Large intestine (tissue), 3 donors: Measurements from ENCODE around the gene LMO1. TPM values are rescaled to one million over a fixed set of nuclear protein-coding genes. Genes with fewer than 3 reads are reported as not detected.
A peak's percentile ranks its signal among the peaks of the same experiment; 100 is the strongest.

Experiments
- DNase-seq, 2 donors: peaks; one replicate each; pipeline versions ENCODE4 v3.0.0 to v3.0.0-alpha.2; 2013
- H3K27ac ChIP-seq: one replicate; pipeline ENCODE4 v1.5.1; 2013; ENCODE audit warnings: low read length
- H3K27me3 ChIP-seq: 2 replicates; pipeline ENCODE4 v1.6.1; 2013; ENCODE audit warnings: low read length; ENCODE audit not compliant: control insufficient read depth, insufficient read depth
- H3K36me3 ChIP-seq: 2 replicates; pipeline ENCODE4 v1.6.1; 2013; ENCODE audit warnings: low read length; ENCODE audit not compliant: control insufficient read depth, insufficient read depth
- H3K4me1 ChIP-seq: one replicate; pipeline ENCODE4 v1.6.1; 2013; ENCODE audit warnings: low read length; ENCODE audit not compliant: control insufficient read depth, insufficient read depth
- H3K4me3 ChIP-seq: one replicate; pipeline ENCODE4 v1.5.1; 2013; ENCODE audit warnings: low read length
- H3K9me3 ChIP-seq: one replicate; pipeline ENCODE4 v1.6.1; 2013; ENCODE audit warnings: mild to moderate bottlenecking, low read depth, low read length, moderate library complexity; ENCODE audit not compliant: control insufficient read depth
- WGBS: methylation state at CpG from one replicate; pipeline ENCODE4 v1.1.5; 2013; ENCODE audit warnings: low lambda C conversion rate; ENCODE audit not compliant: insufficient coverage; 5-methylcytosine and 5-hydroxymethylcytosine counted together
- polyA plus RNA-seq: library from polyadenylated mRNA; unstranded; fragments of 120-200 nt; gene quantifications from one replicate; pipeline ENCODE4 v1.2.1, GENCODE V29; 2013

The LMO1 gene
- polyA plus RNA-seq, 1 donor, result 0.12 TPM

DNA sequence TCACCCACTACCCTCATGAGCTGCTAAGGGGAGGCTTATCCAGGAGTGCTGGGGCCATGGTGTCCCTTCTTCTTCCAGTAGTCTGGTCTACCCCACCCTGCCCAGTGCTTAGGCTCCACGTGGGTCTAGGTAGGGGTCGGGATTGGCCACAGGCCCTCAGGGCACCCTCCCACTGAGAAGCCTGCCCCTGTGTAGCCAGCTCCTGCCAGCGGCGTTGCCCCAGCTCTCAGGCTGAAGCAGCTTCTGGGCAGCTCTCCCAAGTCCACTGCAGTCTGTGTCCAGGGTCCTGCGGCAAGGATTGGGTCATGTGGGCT, 70.8 kb downstream of the LMO1 start:
- H3K36me3 ChIP-seq, result no peaks in the 10 kb centered on the region
- no CpG with 5 or more reads among the region's 5 CpGs for WGBS
- no peaks in the 10 kb centered on the region for H3K9me3 ChIP-seq
- DNase-seq, result no peak
- no peak overlapping the region for H3K27ac ChIP-seq
- H3K27me3 ChIP-seq, result peaks cover 10% of the 10 kb centered on the region
- no peaks in the 10 kb centered on the region for H3K4me1 ChIP-seq
- no peak overlapping the region for H3K4me3 ChIP-seq

GRCh38 chr11:8192016-8192895, 71.4 kb downstream of the LMO1 start:
- Histone ChIP-seq H3K4me3 (no peak overlapping the region), H3K4me1 (no peaks in the 10 kb centered on the region), H3K9me3 (no peaks in the 10 kb centered on the region), H3K36me3 (no peaks in the 10 kb centered on the region), H3K27ac (no peak overlapping the region), H3K27me3 (peaks cover 7% of the 10 kb centered on the region)
- peak; percentile 37 to 57 for DNase-seq
- 0% methylated on average over 1 of the region's 19 CpGs for WGBS

- no CpG with 5 or more reads among the region's 2 CpGs for WGBS
These were observed 73.2 kb downstream of the LMO1 start for GRCh38 chr11:8190431-8190830.

DNA sequence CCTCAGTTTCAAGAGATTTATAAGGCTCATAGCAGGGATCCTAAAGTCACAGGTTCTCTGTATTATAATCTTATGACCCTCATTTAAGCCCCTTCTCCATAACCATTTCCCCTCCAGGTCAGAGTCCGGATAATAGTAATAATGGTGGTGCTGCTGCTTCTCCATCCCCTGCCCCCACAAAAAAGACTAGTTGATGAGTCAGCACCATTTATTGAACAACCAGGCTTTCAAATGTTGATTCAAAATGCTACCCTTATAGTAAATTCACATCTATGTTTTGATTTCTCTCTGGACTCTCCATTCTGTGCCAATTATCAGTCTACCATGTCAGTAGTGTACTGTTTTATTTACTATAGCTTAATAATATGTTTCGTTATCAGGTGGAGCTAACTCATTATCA, 77.2 kb downstream of the LMO1 start:
- H3K4me1 ChIP-seq, result no peaks in the 10 kb centered on the region
- H3K9me3 ChIP-seq, result no peaks in the 10 kb centered on the region
- H3K27me3 ChIP-seq, result no peaks in the 10 kb centered on the region
- WGBS, result no CpG with 5 or more reads among the region's 2 CpGs
- H3K36me3 ChIP-seq, result no peaks in the 10 kb centered on the region
- DNase-seq, result no peak
- no peak overlapping the region for H3K27ac ChIP-seq
- no peak overlapping the region for H3K4me3 ChIP-seq

More at GRCh38 chr11:8190431-8190830, 73.2 kb downstream of the LMO1 start:
- Histone ChIP-seq H3K27ac (no peak overlapping the region), H3K36me3 (no peaks in the 10 kb centered on the region), H3K9me3 (no peaks in the 10 kb centered on the region), H3K4me3 (no peak overlapping the region), H3K4me1 (no peaks in the 10 kb centered on the region), H3K27me3 (peaks cover 4% of the 10 kb centered on the region)
- no peak for DNase-seq

DNA sequence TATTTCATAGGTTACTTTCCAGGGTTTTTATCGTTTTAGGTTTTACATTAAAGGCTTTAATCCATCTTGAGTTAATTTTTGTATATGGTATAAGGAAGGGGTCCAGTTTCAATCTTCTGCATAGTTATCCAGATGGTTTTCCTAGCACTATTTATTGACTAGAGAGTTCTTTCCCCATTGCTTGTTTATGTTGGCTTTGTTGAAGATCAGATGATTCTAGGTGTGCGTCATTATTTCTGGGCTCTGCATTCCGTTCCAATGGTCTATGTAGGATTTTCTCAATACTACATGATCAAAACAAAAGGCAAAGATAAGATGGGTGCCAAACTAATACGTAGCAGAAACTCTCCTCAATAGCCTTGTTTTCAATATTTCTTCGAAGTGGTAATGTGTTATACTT, 80.6 kb downstream of the LMO1 start:
- 88% methylated on average over 3 of the region's 5 CpGs for WGBS
- Histone ChIP-seq H3K4me3 (no peak overlapping the region), H3K27ac (no peak overlapping the region), H3K27me3 (peaks cover 7% of the 10 kb centered on the region), H3K36me3 (no peaks in the 10 kb centered on the region), H3K9me3 (no peaks in the 10 kb centered on the region), H3K4me1 (no peaks in the 10 kb centered on the region)
- DNase-seq, result no peak

DNA sequence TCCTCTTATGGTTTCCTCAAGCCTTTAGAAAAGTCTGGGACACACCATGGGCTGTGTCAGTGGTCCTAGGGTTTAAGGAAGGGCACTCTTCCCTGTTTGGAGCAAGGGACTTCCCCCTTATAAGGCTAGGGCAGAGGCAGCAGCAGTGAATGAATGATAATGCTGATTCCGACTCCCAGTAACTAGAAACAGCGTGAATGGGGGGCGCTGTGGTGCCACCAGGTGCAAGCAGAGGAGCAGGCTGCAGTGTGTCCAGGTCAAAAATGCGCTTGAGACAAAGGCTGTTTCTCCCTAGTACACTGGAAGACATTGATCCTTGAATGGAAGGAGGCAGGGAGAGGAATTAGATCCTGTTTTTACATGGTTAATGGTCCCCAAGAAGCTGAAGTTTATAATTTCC, 83.2 kb downstream of the LMO1 start:
- H3K27ac ChIP-seq, result no peak overlapping the region
- H3K4me1 ChIP-seq, result no peaks in the 10 kb centered on the region
- peaks cover 18% of the 10 kb centered on the region for H3K27me3 ChIP-seq
- no peak for DNase-seq
- H3K4me3 ChIP-seq, result no peak overlapping the region
- no peaks in the 10 kb centered on the region for H3K36me3 ChIP-seq
- no peaks in the 10 kb centered on the region for H3K9me3 ChIP-seq
- WGBS, result 58% methylated on average over 2 of the region's 4 CpGs

DNA sequence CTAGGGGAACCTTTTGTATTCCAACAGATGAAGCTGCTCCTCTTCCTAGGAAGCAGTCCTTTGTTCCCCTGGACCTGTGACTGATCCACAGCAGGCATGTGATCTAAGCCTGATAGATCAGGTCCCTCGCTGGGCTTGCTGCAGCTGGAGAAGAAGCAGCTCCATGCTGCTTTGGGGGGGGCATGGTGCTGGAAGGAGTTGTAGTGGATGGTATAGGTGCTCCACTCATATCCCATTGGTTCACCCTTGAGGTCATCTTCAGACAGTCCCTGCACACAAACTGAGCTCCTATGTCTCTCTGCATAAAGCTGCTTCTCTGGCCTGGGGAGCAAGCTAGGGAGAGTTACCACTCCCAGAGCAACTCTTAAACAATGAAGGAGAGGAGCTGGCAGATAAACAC, 85.4 kb downstream of the LMO1 start:
- no peak overlapping the region for H3K27ac ChIP-seq
- WGBS, result no CpG with 5 or more reads among the region's 1 CpG
- no peak overlapping the region for H3K4me3 ChIP-seq
- no peak for DNase-seq
- no peaks in the 10 kb centered on the region for H3K36me3 ChIP-seq
- no peaks in the 10 kb centered on the region for H3K4me1 ChIP-seq
- H3K9me3 ChIP-seq, result no peaks in the 10 kb centered on the region
- peaks cover 21% of the 10 kb centered on the region for H3K27me3 ChIP-seq

- no peak for DNase-seq
- H3K4me3 ChIP-seq, result no peak overlapping the region
- H3K27ac ChIP-seq, result no peak overlapping the region
- H3K4me1 ChIP-seq, result no peaks in the 10 kb centered on the region
- H3K36me3 ChIP-seq, result no peaks in the 10 kb centered on the region
- no peaks in the 10 kb centered on the region for H3K9me3 ChIP-seq
- WGBS, result no CpG with 5 or more reads among the region's 5 CpGs
- peaks cover 21% of the 10 kb centered on the region for H3K27me3 ChIP-seq
These were observed 86.5 kb downstream of the LMO1 start for GRCh38 chr11:8177136-8177535.

Other genes starting within 250 kb of the LMO1 start
- gene TUB, start 182.7 kb downstream of the LMO1 start, polyA plus RNA-seq, result 15.2 TPM
- gene RIC3, start 94.9 kb downstream of the LMO1 start, polyA plus RNA-seq, result 9.0 TPM